Putamen (tissue), 1 donor: ENCODE measurements around the gene ZRANB3.
"Not testable (repeated sequence)": the region's sequence is repeated elsewhere in the genome, so short reads cannot be mapped to it uniquely, and the experiment has no call there.

Source experiments
- DNase-seq: peaks from one replicate; pipeline ENCODE4 v3.0.0-alpha.2; 2016; ENCODE audit warnings: low spot score

ZRANB3 gene

DNA sequence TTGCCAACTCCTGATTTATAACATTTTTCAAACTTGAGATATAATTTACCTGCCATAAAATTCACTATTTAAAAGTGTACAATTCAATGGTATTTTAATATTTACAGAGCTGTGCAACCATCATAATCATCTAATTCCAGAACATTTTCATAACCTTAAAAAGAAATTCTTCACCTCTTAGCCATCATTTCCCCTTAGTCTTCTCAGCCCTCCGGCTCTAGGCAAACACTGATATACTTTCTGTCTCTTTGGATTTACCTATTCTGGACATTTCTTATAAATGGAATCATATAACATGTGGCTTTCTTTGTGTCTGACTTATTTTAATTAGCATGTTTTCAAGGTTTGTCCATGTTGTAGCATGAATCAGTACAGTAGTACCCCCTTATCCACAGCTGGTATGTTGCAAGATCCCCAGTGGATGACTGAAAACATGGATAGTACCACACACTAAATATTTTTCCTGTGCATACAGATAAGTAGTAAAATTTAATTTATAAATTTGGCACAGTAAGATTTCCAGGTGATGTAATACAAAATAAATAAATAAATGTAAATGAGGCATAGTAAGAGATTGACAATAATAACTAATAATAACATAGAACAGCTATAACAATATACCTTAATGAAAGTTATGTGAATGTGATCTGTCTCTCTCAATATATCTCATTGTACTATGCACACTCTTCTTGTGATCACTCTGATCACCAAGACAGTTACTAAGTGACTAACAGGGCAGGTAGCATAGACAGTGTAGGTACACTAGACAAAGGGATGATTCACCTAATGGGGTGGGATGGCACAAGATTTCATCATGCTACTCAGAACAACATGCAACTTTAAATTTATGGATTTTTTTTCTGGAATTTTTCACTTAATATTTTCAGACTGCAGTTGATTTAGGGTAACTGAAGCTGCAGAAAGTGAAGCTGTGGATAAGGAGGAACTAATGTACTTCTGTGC lies 405.8 kb downstream of the ZRANB3 start:
- peak; percentile 27 for DNase-seq

DNA sequence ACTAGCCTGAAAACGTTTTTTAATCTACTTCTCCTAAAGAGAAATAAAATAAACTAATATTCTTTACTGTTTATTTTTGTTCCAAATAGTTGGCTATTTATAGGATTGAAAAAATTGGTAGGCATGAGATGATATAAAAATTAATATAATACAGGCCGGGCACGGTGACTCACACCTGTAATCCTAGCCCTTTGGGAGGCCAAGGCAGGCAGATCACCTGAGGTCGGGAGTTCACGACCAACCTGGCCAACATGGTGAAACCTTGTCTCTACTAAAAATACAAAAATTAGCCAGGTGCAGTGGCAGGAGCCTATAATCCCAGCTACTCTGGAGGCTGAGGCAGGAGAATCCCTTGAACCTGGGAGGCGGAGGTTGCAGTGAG lies 409.4 kb downstream of the ZRANB3 start:
- not testable (repeated sequence) for DNase-seq

DNA sequence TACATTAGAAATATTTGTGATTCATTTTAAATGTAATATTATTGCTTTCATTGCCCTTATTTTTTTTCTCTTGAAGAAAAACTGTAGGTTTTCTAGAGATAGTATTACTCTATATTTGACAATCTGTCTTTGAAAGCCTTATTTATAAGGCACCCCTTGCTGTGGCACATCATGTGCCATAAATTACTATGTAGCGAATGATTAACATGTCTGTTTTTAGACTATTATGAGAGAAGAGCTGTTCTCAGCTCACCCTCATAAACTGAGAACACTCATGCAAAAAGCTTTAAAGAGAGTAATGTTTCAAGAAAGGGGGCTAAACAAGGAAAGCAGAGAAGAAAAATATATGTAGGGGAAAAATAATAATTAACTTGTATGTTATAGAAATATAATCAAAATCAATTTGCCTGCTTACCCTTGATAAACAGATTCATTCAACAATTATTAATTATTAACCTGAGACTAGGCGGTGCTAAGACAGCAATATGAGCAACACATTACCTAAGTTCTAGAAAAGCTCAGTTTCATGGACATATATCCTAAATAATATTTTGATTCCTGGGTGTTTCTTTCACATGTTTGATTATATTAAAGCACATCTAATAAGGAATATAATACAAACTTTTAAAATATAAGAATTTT lies 409.9 kb downstream of the ZRANB3 start:
- no peak for DNase-seq

DNA sequence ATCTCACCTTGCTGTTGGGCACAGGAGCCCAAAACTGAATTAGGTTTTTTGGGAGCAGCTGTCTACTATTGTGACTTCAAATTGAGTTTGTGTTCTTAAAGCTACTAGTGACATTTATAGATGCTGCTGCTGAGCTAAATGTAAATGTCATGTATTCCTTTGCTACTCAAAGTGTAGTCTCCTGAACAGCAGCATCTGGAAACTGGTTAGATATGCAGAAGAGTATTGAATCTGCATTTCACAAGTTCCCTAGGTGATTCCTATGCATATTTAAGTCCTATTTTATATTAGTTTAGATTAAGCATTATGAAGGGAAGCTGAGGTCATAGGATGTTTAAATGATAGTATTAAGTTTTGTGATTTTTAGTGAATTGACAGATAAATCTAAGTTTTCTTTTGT lies 411.4 kb downstream of the ZRANB3 start:
- DNase-seq: no peak

DNA sequence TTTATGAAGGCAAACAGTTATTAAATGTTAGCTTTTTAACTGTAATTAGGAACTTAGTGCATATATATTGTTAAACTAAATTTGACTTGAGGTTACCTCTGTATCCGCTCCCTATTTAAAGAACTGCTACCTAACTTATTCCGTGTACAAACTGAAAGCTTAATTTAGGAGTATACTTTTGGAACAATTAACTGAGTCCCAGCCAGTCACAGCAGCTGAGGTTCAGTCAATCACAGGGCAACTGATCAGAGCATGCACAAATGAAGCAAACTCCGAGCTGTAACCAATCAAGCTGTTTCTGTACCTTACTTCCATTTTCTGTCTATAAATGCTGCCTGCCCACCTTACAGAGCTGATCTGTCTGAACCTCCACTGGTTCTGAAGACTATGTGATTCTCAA lies 417.7 kb downstream of the ZRANB3 start:
- no peak for DNase-seq

DNA sequence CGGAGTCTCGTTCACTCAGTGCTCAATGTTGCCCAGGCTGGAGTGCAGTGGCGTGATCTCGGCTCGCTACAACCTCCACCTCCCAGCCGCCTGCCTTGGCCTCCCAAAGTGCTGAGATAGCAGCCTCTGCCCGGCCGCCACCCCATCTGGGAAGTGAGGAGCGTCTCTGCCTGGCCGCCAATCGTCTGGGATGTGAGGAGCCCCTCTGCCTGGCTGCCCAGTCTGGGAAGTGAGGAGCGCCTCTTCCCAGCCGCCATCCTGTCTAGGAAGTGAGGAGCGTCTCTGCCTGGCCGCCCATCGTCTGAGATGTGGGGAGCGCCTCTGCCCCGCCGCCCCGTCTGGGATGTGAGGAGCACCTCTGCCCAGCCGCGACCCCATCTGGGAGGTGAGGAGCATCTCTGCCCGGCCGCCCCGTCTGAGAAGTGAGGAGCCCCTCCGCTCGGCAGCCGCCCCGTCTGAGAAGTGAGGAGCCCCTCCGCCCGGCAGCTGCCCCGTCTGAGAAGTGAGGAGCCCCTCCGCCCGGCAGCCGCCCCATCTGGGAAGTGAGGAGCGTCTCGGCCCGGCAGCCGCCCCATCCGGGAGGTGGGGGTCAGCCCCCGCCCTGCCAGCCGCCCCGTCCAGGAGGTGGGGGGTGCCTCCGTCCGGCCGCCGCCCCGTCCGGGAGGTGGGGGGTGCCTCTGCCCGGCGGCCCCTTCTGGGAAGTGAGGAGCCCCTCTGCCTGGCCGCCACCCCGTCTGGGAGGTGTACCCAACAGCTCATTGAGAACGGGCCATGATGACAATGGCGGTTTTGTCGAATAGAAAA lies 425.3 kb downstream of the ZRANB3 start:
- DNase-seq: not testable (repeated sequence)

DNA sequence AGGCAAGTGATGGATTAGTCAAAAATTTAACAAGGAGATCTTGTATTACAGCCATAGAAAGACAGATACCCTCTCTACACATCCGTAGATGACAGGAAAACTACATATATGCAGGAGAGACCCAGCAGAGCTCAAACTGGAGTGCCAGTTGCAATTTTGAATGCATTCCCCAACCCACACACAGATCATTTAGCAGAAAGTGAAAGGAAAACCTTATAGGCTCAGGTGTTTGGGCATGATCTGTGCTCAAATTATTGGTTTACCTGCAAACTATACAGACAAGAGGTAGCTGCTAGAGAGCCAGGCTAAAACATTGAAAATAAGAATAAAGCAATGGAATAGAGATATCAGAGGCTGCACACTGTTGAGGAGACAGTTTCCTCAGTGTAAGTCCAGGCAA lies 427.2 kb downstream of the ZRANB3 start:
- DNase-seq: no peak

DNA sequence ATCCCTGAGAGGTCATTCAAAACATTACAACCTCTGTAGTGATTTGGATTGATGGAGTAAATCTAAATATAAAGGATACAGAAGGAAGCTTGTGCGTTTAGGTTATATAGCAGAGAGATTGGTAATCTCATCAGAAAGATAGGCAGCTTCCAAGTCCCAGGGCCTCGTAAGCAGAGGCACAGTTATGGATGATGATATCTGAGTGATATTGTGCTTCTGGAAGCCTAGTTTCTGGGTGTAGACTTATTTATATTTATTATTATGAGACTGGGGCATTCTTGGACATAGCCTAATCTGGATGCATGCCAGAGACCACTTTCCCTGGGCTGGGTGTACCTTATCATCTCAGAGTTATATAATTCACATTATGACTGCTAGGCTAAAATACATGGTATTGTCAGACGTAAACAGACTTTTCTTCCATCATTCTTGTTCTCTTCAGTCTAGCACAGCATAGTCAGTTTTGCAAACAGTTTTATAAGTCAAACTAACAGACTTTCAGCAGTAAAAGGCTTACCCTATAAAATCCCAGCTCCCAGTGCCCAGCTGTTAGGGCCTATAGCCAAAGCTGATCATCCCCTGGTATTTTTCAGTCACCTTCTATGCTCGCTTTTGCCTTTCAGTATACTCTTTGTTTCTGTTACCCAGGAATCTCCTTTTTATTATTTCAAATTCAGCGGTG lies 431.1 kb downstream of the ZRANB3 start:
- no peak for DNase-seq

DNA sequence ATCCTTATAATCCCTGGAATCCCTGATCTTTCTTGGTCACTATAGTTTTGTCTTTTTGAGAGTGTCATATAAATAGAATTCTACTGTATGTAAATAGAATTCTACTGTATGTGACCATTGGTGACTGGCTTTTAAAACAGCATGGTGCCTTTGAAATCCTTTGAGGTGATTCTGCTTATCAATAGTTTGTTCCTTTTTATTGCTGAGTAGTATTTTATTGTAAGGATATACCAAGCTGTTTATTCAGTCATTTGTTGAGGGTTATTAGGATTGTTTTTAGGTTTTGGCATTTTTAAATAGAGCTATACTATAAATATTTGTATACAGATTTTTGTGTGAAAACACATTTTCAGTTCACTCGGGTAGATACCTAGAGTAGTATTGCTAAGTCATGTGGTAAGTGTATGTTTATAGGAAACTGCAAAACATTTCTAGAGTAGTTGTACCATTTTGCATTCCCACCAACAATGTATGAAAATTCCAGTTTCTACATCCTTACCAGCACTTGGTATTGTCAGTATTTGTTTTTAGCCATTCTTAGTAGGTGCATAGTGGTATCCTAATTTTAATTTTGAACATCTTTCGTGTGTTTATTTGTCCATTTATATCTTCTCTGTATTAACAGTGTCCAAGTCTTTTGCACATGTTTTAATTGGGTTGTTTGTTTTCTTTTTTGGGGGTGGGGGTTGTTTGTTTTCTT lies 433.3 kb downstream of the ZRANB3 start:
- no peak for DNase-seq

DNA sequence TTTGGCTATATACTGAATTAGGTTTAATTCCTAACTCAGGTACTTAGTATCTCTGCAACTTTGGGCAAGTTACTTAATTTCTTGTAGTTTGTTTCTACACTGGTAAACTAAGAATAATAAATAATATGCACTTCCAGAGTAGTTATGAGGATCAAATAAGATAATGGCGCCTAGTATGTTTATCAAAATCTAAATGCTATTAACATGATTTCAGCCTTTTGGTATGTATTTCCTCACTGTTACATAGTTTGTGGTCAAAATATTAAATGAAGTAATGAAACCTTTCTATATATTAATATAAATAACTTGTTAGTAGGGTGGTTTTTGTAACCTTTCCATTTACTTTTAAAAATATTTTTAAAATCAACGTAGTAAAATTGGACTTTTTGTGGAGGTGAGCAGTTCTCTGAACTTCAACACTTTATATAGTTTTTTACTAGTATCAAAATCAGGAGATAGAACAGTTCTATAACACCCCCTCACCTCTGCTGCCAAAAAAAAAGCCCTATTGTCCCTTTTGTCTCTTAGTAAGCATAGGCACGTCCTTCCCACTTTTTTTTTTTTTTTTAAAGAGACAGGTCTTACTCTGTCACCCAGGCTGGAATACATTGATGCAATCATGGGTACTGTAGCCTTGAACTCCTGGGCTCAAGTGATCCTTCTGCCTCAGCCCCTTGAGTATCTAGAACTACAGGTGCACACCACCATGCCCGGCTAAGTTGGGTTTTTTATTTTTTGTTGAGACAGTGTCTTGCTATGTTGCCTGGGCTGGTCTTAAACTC lies 434.2 kb downstream of the ZRANB3 start:
- DNase-seq: no peak

DNA sequence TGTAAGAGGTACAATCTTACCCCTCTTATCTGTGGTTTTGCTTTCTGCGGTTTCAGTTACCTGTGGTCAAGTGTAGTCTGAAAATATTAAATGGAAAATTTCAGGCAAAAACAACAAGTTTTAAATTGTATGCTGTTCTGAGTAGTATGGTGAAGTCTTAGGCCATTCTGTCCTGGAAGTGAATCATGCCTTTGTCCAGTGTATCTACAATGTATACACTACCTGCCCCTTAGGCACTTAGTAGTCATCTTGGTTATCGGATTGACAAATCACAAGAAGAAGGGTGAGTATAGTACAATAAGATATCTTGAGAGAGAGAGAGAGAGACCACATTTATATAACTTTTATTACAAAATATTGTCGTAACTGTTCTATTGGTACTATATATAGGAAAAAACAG lies 435.4 kb downstream of the ZRANB3 start:
- DNase-seq: no peak

DNA sequence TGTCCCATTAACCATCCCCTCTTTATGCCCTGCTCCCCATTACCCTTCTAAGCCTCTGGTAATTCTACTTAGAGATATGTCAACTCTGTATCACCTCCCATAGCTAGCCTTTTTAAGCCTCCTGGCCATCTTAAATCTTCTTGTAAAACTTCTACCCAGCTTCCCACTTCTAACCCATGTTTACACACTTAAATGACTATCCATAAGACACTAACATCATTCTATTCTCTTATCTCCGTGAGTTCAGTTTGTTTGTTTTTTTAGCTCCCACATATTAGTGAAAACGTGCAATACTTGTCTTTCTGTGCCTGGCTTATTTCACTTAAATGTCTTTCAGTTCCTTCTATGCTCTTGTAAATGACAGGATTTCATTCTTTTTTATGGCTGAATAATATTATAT lies 436.5 kb downstream of the ZRANB3 start:
- no peak for DNase-seq

DNA sequence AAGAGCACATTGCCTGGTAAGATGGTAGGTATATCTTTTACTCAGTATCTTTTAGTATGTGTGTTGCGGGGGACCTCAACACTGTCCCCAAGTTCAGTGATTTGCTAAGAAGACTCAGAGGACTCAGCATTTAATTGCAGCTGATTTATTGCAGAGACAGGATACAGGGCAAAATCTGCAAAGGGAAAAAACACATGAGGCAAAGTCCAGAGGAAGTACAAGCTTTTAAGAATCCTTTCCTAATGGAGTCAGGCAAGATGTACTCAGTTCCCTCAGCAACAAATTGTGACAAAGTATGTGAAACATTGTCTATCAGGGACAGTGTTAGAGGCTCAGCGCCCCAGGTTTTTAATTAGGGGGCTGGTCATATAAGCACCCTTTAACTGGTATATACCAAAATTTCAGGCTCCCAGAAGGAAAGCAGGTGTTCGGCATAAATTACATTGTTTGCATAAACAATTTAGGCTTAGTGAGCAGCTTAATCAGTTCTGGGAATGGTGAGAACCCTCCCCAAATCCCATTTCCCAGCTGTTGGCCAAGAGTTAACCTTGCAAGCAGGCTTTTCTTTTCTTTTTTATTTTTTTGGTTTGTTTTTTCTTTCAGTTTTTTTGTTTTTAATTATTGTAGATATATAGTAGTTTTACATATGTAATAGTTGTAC lies 437.2 kb downstream of the ZRANB3 start:
- DNase-seq: no peak

DNA sequence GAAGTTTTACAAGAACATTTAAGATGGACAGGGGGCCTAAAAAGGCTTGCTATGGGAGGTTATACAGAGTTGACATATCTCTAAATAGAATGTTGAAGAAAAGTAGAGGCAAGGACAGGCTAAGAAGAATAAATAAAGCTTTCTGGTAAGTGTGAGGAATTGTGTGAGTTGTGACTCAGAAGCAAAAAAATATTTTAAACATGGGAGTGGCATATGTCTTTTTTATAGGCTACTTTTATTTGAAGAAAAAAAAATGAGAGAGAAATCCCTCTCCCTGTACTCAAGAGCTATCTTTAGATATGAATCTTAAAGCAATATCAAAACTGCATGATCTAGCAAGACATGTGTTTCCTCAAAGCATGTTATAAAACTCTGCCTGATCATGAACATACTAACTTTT lies 437.8 kb downstream of the ZRANB3 start:
- no peak for DNase-seq

DNA sequence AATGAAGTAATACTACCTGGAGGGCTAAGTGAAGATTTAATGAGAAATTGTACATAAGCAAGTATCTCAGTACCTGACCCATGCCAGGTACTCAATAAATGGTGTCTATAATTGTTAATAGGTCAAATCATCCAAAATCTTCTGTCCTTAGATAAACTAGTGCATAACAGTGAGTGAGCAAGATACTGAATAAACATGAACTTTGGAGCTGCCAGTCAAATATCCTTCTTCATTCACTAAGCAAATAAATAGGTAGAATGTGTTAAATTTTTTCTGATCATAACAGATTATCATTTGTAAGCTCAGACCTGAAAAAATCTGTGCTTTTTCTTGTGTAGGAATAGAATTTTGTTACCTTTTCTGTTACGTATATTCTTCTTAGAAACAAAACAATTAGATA lies 439.3 kb downstream of the ZRANB3 start:
- DNase-seq: no peak

DNA sequence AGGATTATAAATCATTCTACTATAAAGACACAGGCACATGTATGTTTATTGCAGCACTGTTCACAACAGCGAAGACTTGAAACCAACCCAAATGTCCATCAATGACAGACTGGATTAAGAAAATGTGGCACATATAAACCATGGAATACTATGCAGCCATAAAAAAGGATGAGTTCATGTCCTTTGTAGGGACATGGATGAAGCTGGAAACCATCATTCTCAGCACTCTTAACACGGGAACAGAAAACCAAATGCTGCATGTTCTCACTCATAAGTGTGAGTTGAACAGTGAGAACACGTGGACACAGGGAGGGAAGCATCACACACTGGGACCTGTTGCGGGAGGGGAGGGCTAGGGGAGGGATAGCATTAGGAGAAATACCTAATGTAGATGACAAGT lies 441.4 kb downstream of the ZRANB3 start:
- DNase-seq: not testable (repeated sequence)
